ENCODE data around the gene IGHMBP2. TPM values are rescaled to one million over a fixed set of nuclear protein-coding genes. Genes with fewer than 3 reads are reported as not detected.
"Not testable (repeated sequence)": the region's sequence is repeated elsewhere in the genome, so short reads cannot be mapped to it uniquely, and the experiment has no call there.

IGHMBP2 gene
- total and polyA plus RNA-seq, 2 experiments from 2014 or later: 12.4 to 13.5 TPM

GRCh38 chr11:68973219-68973618 is 69.5 kb downstream of the IGHMBP2 start:
- no peak overlapping the region for H2AFZ ChIP-seq

GRCh38 chr11:68973706-68974105 is 70.0 kb downstream of the IGHMBP2 start:
- H3K9me2 ChIP-seq (replicated peaks; ENCODE audit: insufficient read depth); H3K9me3 ChIP-seq (ENCODE audit: low read depth); H3K27ac ChIP-seq; H3K4me3 ChIP-seq; H3K4me1 ChIP-seq (ENCODE audit: insufficient read depth); H3K4me2 ChIP-seq; H3K27me3 ChIP-seq; H3K79me2 ChIP-seq; H4K20me1 ChIP-seq (ENCODE audit: insufficient read depth, poor library complexity, severe bottlenecking); H2AFZ ChIP-seq; H3K36me3 ChIP-seq (replicated peaks; ENCODE audit: insufficient read depth, low read depth); DNase-seq (ENCODE audit: low spot score): not testable (repeated sequence)
- WGBS (ENCODE audit: low lambda C conversion rate, missing lambda C conversion rate): 96% methylated on average over 12 of the region's 12 CpGs

More at GRCh38 chr11:68973219-68973618, 69.5 kb downstream of the IGHMBP2 start:
- Histone ChIP-seq H4K20me1 (ENCODE audit: insufficient read depth, poor library complexity, severe bottlenecking) (no peaks in the 10 kb centered on the region), H3K27ac (no peak overlapping the region), H3K4me2 (no peak overlapping the region), H3K4me1 (ENCODE audit: insufficient read depth) (no peaks in the 10 kb centered on the region), H3K79me2 (no peaks in the 10 kb centered on the region), H3K9me2 (replicated peaks; ENCODE audit: insufficient read depth) (no peaks in the 10 kb centered on the region), H3K27me3 (no peaks in the 10 kb centered on the region), H3K9me3 (ENCODE audit: low read depth) (no peaks in the 10 kb centered on the region), H3K36me3 (replicated peaks; ENCODE audit: insufficient read depth, low read depth) (no peaks in the 10 kb centered on the region), H3K4me3 (no peak overlapping the region)
- WGBS (ENCODE audit: low lambda C conversion rate, missing lambda C conversion rate): 68% methylated on average over 4 of the region's 4 CpGs
- TF ChIP-seq EZH2 (IDR thresholded peaks at IDR 0.05; ENCODE audit: borderline replicate concordance): no peak
- TF ChIP-seq CTCF (IDR thresholded peaks at IDR 0.05; ENCODE audit: poor library complexity): no peak
- TF ChIP-seq EZH2phosphoT487 (IDR thresholded peaks at IDR 0.05; ENCODE audit: low read depth, severe bottlenecking, unreplicated experiment): no peak
- no peak for DNase-seq (ENCODE audit: low spot score)

- Histone ChIP-seq H3K36me3 (replicated peaks; ENCODE audit: insufficient read depth, low read depth) (no peaks in the 10 kb centered on the region), H2AFZ (no peak overlapping the region), H3K27ac (no peak overlapping the region), H3K9me2 (replicated peaks; ENCODE audit: insufficient read depth) (no peaks in the 10 kb centered on the region), H3K4me1 (ENCODE audit: insufficient read depth) (no peaks in the 10 kb centered on the region), H3K9me3 (ENCODE audit: low read depth) (no peaks in the 10 kb centered on the region), H4K20me1 (ENCODE audit: insufficient read depth, poor library complexity, severe bottlenecking) (no peaks in the 10 kb centered on the region), H3K27me3 (no peaks in the 10 kb centered on the region), H3K79me2 (no peaks in the 10 kb centered on the region), H3K4me3 (no peak overlapping the region), H3K4me2 (no peak overlapping the region)
- TF ChIP-seq EZH2phosphoT487 (IDR thresholded peaks at IDR 0.05; ENCODE audit: low read depth, severe bottlenecking, unreplicated experiment) (no peak), EZH2 (IDR thresholded peaks at IDR 0.05; ENCODE audit: borderline replicate concordance) (no peak), CTCF (IDR thresholded peaks at IDR 0.05; ENCODE audit: poor library complexity) (no peak)
- 96% methylated on average over 23 of the region's 23 CpGs for WGBS (ENCODE audit: low lambda C conversion rate, missing lambda C conversion rate)
- peak; percentile 4 for DNase-seq (ENCODE audit: low spot score)
Measured at GRCh38 chr11:68974421-68975194, 70.9 kb downstream of the IGHMBP2 start.

- 60% methylated on average over 4 of the region's 4 CpGs for WGBS (ENCODE audit: low lambda C conversion rate, missing lambda C conversion rate)
Measured at GRCh38 chr11:68976095-68976494, 72.4 kb downstream of the IGHMBP2 start.

More at GRCh38 chr11:68976095-68976494, 72.4 kb downstream of the IGHMBP2 start:
- Histone ChIP-seq H3K4me3 (no peak overlapping the region), H3K79me2 (no peaks in the 10 kb centered on the region), H3K36me3 (replicated peaks; ENCODE audit: insufficient read depth, low read depth) (no peaks in the 10 kb centered on the region), H3K27me3 (no peaks in the 10 kb centered on the region), H3K4me2 (no peak overlapping the region), H3K9me3 (ENCODE audit: low read depth) (no peaks in the 10 kb centered on the region), H3K27ac (no peak overlapping the region), H3K4me1 (ENCODE audit: insufficient read depth) (no peaks in the 10 kb centered on the region), H2AFZ (no peak overlapping the region), H4K20me1 (ENCODE audit: insufficient read depth, poor library complexity, severe bottlenecking) (no peaks in the 10 kb centered on the region), H3K9me2 (replicated peaks; ENCODE audit: insufficient read depth) (no peaks in the 10 kb centered on the region)
- no peak for TF ChIP-seq CTCF (IDR thresholded peaks at IDR 0.05; ENCODE audit: poor library complexity)
- no peak for TF ChIP-seq EZH2phosphoT487 (IDR thresholded peaks at IDR 0.05; ENCODE audit: low read depth, severe bottlenecking, unreplicated experiment)
- TF ChIP-seq EZH2 (IDR thresholded peaks at IDR 0.05; ENCODE audit: borderline replicate concordance): no peak
- no peak for DNase-seq (ENCODE audit: low spot score)
